T-cell (primary cell): ENCODE data around the gene DPP6. TPM values are rescaled to one million over a fixed set of nuclear protein-coding genes. Genes with fewer than 3 reads are reported as not detected.
"Not testable (repeated sequence)": the region's sequence is repeated elsewhere in the genome, so short reads cannot be mapped to it uniquely, and the experiment has no call there.

ENCODE experiments used
- ATAC-seq, 4 experiments: fragments of 200-7000 bp in 3 of 4; fragments of 150-1000 bp in 1 of 4; cut with Tn5 transposase; replicated peaks in 1 of 4; 1 replicate in 3 of 4; 2 replicates in 1 of 4; pipeline ENCODE4 v1.10.0; 2021; ENCODE audit warnings: moderate library complexity in 3 of 4, mild to moderate bottlenecking in 2 of 4, moderate number of reproducible peaks in 1 of 4
- CTCF ChIA-PET, 2 donors: fragments of 300-600 bp; sonication (Branson Sonifier 250); formaldehyde crosslinking; loops; one replicate each; lab custom pipeline; 2022; ENCODE audit warnings: antibody characterized with exemption in 2 of 2; lab: Charles Lee
- POLR2A ChIA-PET, 2 donors: fragments of 300-600 bp; sonication (Branson Sonifier 250); formaldehyde crosslinking; loops; one replicate each; lab custom pipeline; 2022; ENCODE audit warnings: antibody characterized with exemption in 2 of 2; lab: Charles Lee
- DNase-seq, 35 experiments: peaks; one replicate each; pipeline versions ENCODE4 v3.0.0 to v3.0.0-alpha.2; 2013 to 2023
- H3K27ac ChIP-seq: one replicate; pipeline ENCODE4 v1.5.1; 2013; ENCODE audit warnings: low read length
- H3K27me3 ChIP-seq, 2 experiments: replicated peaks in 1 of 2; 1 replicate in 1 of 2; 2 replicates in 1 of 2; pipeline versions ENCODE4 v1.6.1 to v1.7.0; 2013; ENCODE audit warnings: low read length in 1 of 2, mixed read lengths in 1 of 2; ENCODE audit not compliant: control insufficient read depth in 2 of 2, insufficient read depth in 2 of 2; ENCODE audit errors: extremely low read depth in 1 of 2
- H3K36me3 ChIP-seq, 2 donors: 1 replicate in 1 of 2; 2 replicates in 1 of 2; pipeline versions ENCODE4 v1.6.1 to v1.7.0; 2013; ENCODE audit warnings: low read length in 1 of 2; ENCODE audit not compliant: control insufficient read depth in 2 of 2, insufficient read depth in 1 of 2; ENCODE audit errors: extremely low read depth in 1 of 2
- H3K4me1 ChIP-seq, 2 experiments: 1 replicate in 1 of 2; 2 replicates in 1 of 2; pipeline versions ENCODE4 v1.6.1 to v1.7.0; 2013; ENCODE audit warnings: low read length in 2 of 2, mixed read lengths in 1 of 2; ENCODE audit not compliant: insufficient read depth in 2 of 2, control insufficient read depth in 1 of 2; ENCODE audit errors: extremely low read depth in 1 of 2
- H3K4me3 ChIP-seq, 2 donors: 1 replicate in 1 of 2; 2 replicates in 1 of 2; pipeline versions ENCODE4 v1.5.1 to v1.7.0; 2013; ENCODE audit warnings: mild to moderate bottlenecking in 2 of 2, low read length in 1 of 2, moderate library complexity in 1 of 2; ENCODE audit not compliant: control insufficient read depth in 1 of 2; ENCODE audit errors: extremely low read depth in 1 of 2
- H3K9me3 ChIP-seq: 2 replicates; pipeline ENCODE4 v1.7.0; 2013
- H3K27ac Mint-ChIP-seq, 2 donors: one replicate each; pipeline ENCODE4 v1.8.0; 2020 to 2021; ENCODE audit warnings: mild to moderate bottlenecking in 2 of 2, mixed read lengths in 2 of 2
- H3K27me3 Mint-ChIP-seq, 2 donors: one replicate each; pipeline ENCODE4 v1.8.0; 2021 to 2022; ENCODE audit warnings: mixed read lengths in 2 of 2
- H3K36me3 Mint-ChIP-seq: one replicate; pipeline ENCODE4 v1.8.0; 2021; ENCODE audit warnings: mixed read lengths
- H3K4me1 Mint-ChIP-seq, 3 donors: one replicate each; pipeline ENCODE4 v1.8.0; 2020 to 2022; ENCODE audit warnings: mixed read lengths in 3 of 3, mild to moderate bottlenecking in 1 of 3
- H3K4me3 Mint-ChIP-seq, 3 donors: one replicate each; pipeline ENCODE4 v1.8.0; 2020 to 2022; ENCODE audit warnings: mild to moderate bottlenecking in 3 of 3, mixed read lengths in 3 of 3, moderate library complexity in 3 of 3
- H3K9me3 Mint-ChIP-seq, 3 donors: one replicate each; pipeline ENCODE4 v1.8.0; 2020 to 2022; ENCODE audit warnings: mixed read lengths in 3 of 3
- WGBS: methylation state at CpG from one replicate; pipeline ENCODE4 v1.1.5; 2013; ENCODE audit warnings: missing lambda C conversion rate; ENCODE audit not compliant: insufficient coverage; 5-methylcytosine and 5-hydroxymethylcytosine counted together
- total RNA-seq, 35 experiments: library from RNA in 6 of 35; stranded (reverse) in 6 of 35; fragments of 120-200 nt in 1 of 35; gene quantifications; one replicate each; pipeline versions ENCODE4 v1.2.1 to v1.2.4 and lab custom pipeline; 2013 to 2026

The DPP6 gene
- total RNA-seq, 5 donors from 2014 or later (not counting 1 experiment from before 2014, with no cell fraction given): not detected

DNA sequence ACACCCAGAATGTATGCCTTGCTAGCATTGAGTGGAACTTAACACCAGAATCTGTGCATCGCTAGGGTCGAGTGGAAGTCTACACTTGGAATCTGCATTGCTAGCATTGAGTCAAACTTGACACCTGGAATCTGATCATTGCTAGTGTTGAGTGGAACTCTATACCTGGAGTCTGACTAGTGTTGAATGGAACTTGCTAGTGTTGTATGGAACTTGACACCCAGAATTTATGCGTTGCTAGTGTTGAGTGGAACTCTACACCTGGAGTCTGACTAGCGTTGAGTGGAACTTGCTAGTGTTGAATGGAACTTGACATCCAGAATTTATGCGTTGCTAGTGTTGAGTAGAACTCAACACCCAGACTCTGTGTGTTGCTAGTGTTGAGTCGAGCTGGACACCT is 110.7 kb downstream of the DPP6 start:
- POLR2A ChIA-PET, ATAC-seq, H3K4me3 ChIP-seq, H3K27ac Mint-ChIP-seq, H3K4me1 ChIP-seq, CTCF ChIA-PET, DNase-seq, H3K9me3 ChIP-seq, H3K36me3 ChIP-seq, H3K4me1 Mint-ChIP-seq, H3K27ac ChIP-seq, H3K9me3 Mint-ChIP-seq, H3K36me3 Mint-ChIP-seq, H3K4me3 Mint-ChIP-seq, H3K27me3 ChIP-seq, H3K27me3 Mint-ChIP-seq: not testable (repeated sequence)
- 100% methylated on average over 1 of the region's 6 CpGs for WGBS

- H3K4me3 Mint-ChIP-seq, H3K9me3 Mint-ChIP-seq, CTCF ChIA-PET, ATAC-seq, H3K36me3 ChIP-seq, H3K4me1 ChIP-seq, DNase-seq, H3K4me3 ChIP-seq, H3K9me3 ChIP-seq, H3K27me3 Mint-ChIP-seq, POLR2A ChIA-PET, H3K36me3 Mint-ChIP-seq, H3K27ac ChIP-seq, H3K27me3 ChIP-seq, H3K4me1 Mint-ChIP-seq, H3K27ac Mint-ChIP-seq: not testable (repeated sequence)
- WGBS: no CpG with 5 or more reads among the region's 3 CpGs
Observed at GRCh38 chr7:154163642-154164041, 111.4 kb downstream of the DPP6 start.

DNA sequence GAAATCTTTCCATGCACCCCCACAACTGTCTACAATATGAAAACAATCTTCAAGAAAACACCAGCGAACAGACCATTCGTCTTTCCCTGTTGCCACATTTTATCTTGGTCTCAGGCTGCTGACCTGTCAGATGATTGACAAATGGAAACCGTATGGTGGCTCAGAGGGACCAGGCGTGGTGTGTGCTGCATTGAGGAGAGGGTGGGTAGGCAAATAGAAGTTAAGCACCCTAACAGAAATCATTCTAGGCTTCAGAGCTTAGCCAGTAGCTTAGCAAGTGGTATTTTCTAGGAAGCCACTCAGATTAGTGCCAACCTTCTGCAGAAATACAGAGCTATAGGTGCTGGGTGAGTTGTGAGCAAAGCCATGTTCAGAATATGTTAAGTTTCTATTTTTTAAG is 114.9 kb downstream of the DPP6 start:
- no peak for DNase-seq
- Mint-ChIP-seq H3K27ac (no peak overlapping the region), H3K4me1 (no peaks in the 10 kb centered on the region), H3K27me3 (no peaks in the 10 kb centered on the region), H3K9me3 (peaks cover 0 to 4% (median 0%) of the 10 kb centered on the region in 3 donors), H3K36me3 (no peaks in the 10 kb centered on the region), H3K4me3 (no peak overlapping the region)
- 17% methylated on average over 1 of the region's 4 CpGs for WGBS
- Histone ChIP-seq H3K36me3 (no peaks in the 10 kb centered on the region), H3K4me3 (no peak overlapping the region), H3K9me3 (no peaks in the 10 kb centered on the region), H3K27me3 (no peaks in the 10 kb centered on the region), H3K27ac (no peak overlapping the region), H3K4me1 (no peaks in the 10 kb centered on the region)
- ATAC-seq: no peak
- POLR2A ChIA-PET: no interaction called here
- CTCF ChIA-PET: no interaction called here

- Mint-ChIP-seq H3K9me3 (peaks cover 0 to 4% (median 0%) of the 10 kb centered on the region in 3 donors), H3K27ac (no peak overlapping the region), H3K4me3 (no peak overlapping the region), H3K4me1 (no peaks in the 10 kb centered on the region), H3K27me3 (no peaks in the 10 kb centered on the region), H3K36me3 (no peaks in the 10 kb centered on the region)
- Histone ChIP-seq H3K9me3 (no peaks in the 10 kb centered on the region), H3K4me1 (no peaks in the 10 kb centered on the region), H3K27me3 (no peaks in the 10 kb centered on the region), H3K27ac (no peak overlapping the region), H3K4me3 (no peak overlapping the region), H3K36me3 (no peaks in the 10 kb centered on the region)
- DNase-seq: no peak
- POLR2A ChIA-PET: no interaction called here
- 87% methylated on average over 3 of the region's 4 CpGs for WGBS
- no peak for ATAC-seq
- CTCF ChIA-PET: no interaction called here
Observed at GRCh38 chr7:154167807-154168206, 115.6 kb downstream of the DPP6 start.

DNA sequence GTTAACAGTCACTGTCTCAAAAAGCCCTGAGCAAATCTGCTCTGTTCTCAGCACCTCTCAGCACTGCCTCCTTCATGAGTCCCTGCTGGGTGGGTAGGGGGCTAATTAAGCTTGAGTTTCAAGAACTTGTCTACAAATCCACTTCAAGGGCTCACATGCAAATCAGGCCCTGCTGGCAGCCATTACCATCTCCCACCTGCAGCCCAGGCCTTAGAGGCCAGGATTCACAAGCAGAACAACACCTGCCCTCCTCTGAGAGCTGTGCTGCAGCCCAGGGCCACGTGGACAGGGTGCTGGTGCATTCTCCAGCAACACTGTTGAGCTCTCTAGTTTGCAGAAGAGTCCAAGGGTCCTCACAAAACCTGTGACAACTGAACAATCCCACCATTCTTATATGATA is 119.2 kb downstream of the DPP6 start:
- Mint-ChIP-seq H3K27ac (no peak overlapping the region), H3K4me3 (no peak overlapping the region), H3K36me3 (no peaks in the 10 kb centered on the region), H3K4me1 (no peaks in the 10 kb centered on the region), H3K9me3 (no peaks in the 10 kb centered on the region), H3K27me3 (no peaks in the 10 kb centered on the region)
- no peak overlapping the region for H3K27ac ChIP-seq
- H3K36me3 ChIP-seq: no peaks in the 10 kb centered on the region
- ChIA-PET POLR2A (no interaction called here), CTCF (no interaction called here)
- no CpG with 5 or more reads among the region's 1 CpG for WGBS
- DNase-seq (no peak), ATAC-seq (no peak)
- no peak overlapping the region for H3K4me3 ChIP-seq
- H3K4me1 ChIP-seq: no peaks in the 10 kb centered on the region
- H3K27me3 ChIP-seq: no peaks in the 10 kb centered on the region
- no peaks in the 10 kb centered on the region for H3K9me3 ChIP-seq

DNA sequence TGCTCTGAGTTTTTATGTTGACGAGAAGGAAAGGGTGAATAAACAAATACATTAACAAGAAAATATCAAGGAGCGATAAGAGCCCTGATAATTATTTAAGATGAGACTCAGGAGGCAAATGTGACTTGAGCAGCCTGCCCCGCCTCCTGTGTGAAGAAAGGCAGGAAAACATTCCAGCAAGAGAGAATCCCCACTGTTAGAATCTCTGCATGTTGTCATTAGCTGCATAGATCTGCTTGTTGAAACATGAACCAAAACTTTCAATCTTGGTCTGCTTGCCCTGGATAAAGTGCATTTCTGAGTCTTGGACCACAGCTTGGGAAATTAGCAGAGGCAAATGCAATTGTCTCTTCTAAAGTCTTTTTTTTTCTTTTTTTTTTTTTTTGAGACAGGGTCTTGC is 120.0 kb downstream of the DPP6 start:
- peaks cover 0 to 2% (median 0%) of the 10 kb centered on the region in 3 donors for H3K9me3 Mint-ChIP-seq
- no peaks in the 10 kb centered on the region for H3K9me3 ChIP-seq
- ChIA-PET POLR2A (no interaction called here), CTCF (no interaction called here)
- H3K4me3 Mint-ChIP-seq: no peak overlapping the region
- H3K27me3 Mint-ChIP-seq: no peaks in the 10 kb centered on the region
- no peaks in the 10 kb centered on the region for H3K27me3 ChIP-seq
- WGBS: 44% methylated on average over 1 of the region's 3 CpGs
- no peaks in the 10 kb centered on the region for H3K4me1 ChIP-seq
- H3K27ac Mint-ChIP-seq: no peak overlapping the region
- DNase-seq (no peak), ATAC-seq (no peak)
- no peaks in the 10 kb centered on the region for H3K4me1 Mint-ChIP-seq
- H3K36me3 Mint-ChIP-seq: no peaks in the 10 kb centered on the region
- H3K27ac ChIP-seq: no peak overlapping the region
- no peak overlapping the region for H3K4me3 ChIP-seq
- H3K36me3 ChIP-seq: no peaks in the 10 kb centered on the region

- POLR2A ChIA-PET: no interaction called here
- WGBS: 91% methylated on average over 5 of the region's 7 CpGs
- no peaks in the 10 kb centered on the region for H3K36me3 ChIP-seq
- CTCF ChIA-PET: no interaction called here
- no peak overlapping the region for H3K27ac Mint-ChIP-seq
- H3K27me3 ChIP-seq: no peaks in the 10 kb centered on the region
- H3K4me1 Mint-ChIP-seq: no peaks in the 10 kb centered on the region
- ATAC-seq: no peak
- no peak for DNase-seq
- no peaks in the 10 kb centered on the region for H3K4me1 ChIP-seq
- no peak overlapping the region for H3K4me3 Mint-ChIP-seq
- H3K9me3 Mint-ChIP-seq: peaks cover 0 to 7% (median 3%) of the 10 kb centered on the region in 3 donors
- no peak overlapping the region for H3K27ac ChIP-seq
- no peak overlapping the region for H3K4me3 ChIP-seq
- no peaks in the 10 kb centered on the region for H3K36me3 Mint-ChIP-seq
- H3K27me3 Mint-ChIP-seq: no peaks in the 10 kb centered on the region
- H3K9me3 ChIP-seq: no peaks in the 10 kb centered on the region
Observed at GRCh38 chr7:154177584-154177983, 125.4 kb downstream of the DPP6 start.
